Measurements from ENCODE around the gene RERG. TPM values are rescaled to one million over a fixed set of nuclear protein-coding genes. Genes with fewer than 3 reads are reported as not detected.

RERG gene
- total and polyA plus RNA-seq, 2 of the 4 experiments (the other 2 are of a cell fraction): not detected

DNA sequence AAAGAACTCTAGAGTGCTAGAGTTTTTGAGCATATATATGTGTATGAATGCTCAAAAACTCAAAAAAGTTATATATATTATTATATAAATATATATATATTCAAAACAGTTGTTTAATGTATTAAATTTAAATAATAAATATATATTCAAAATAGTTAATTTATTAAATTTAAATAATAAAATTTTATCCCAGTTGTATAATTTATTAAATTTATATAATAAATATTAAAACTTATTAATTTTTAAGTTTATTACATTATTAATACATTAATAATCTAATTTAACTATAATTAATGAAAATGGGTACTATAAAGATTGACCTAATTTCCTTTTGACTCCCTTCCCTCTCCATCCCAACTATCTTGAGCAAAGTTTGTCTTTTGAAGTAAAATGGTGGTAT lies 97.8 kb downstream of the RERG start:
- H3K14ac ChIP-seq (replicated peaks; ENCODE audit: low read depth, low read length): no peak overlapping the region
- no peak overlapping the region for H2BK20ac ChIP-seq (ENCODE audit: low read depth, low read length)
- H3K79me1 ChIP-seq (ENCODE audit: low read depth in 1 of 2, low read length in 2 of 2): no peaks in the 10 kb centered on the region
- in situ Hi-C loops (cut with MboI; ENCODE audit: low sequenced_read_pairs) (no loop called here), dilution Hi-C loops (cut with HindIII; ENCODE audit: low sequenced_read_pairs, unreplicated experiment) (no loop called here), intact Hi-C loops (cut with micrococcal nuclease) (no loop called here)
- H3K4ac ChIP-seq (ENCODE audit: low read depth, low read length): no peak overlapping the region
- H3K4me1 ChIP-seq (ENCODE audit: control insufficient read depth, insufficient read depth, low read length): no peaks in the 10 kb centered on the region
- TF ChIP-seq MXI1 (IDR thresholded peaks at IDR 0.05; ENCODE audit: borderline replicate concordance, low read depth, low read length): no peak
- TF ChIP-seq, protein P1, sequence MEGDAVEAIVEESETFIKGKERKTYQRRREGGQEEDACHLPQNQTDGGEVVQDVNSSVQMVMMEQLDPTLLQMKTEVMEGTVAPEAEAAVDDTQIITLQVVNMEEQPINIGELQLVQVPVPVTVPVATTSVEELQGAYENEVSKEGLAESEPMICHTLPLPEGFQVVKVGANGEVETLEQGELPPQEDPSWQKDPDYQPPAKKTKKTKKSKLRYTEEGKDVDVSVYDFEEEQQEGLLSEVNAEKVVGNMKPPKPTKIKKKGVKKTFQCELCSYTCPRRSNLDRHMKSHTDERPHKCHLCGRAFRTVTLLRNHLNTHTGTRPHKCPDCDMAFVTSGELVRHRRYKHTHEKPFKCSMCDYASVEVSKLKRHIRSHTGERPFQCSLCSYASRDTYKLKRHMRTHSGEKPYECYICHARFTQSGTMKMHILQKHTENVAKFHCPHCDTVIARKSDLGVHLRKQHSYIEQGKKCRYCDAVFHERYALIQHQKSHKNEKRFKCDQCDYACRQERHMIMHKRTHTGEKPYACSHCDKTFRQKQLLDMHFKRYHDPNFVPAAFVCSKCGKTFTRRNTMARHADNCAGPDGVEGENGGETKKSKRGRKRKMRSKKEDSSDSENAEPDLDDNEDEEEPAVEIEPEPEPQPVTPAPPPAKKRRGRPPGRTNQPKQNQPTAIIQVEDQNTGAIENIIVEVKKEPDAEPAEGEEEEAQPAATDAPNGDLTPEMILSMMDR (conservative IDR thresholded peaks at IDR 0.05; ENCODE audit: low read depth, low read length): no peak
- no peak for TF ChIP-seq RAD21 (IDR thresholded peaks at IDR 0.05; ENCODE audit: low read length)
- no peak for TF ChIP-seq NFE2L2 (IDR thresholded peaks at IDR 0.05; ENCODE audit: low read depth, low read length)
- TF ChIP-seq MAZ (IDR thresholded peaks at IDR 0.05; ENCODE audit: borderline replicate concordance, low read depth, low read length): no peak
- no peak for TF ChIP-seq RFX5 (IDR thresholded peaks at IDR 0.05; ENCODE audit: low read depth, low read length)
- no peak for TF ChIP-seq FOS (IDR thresholded peaks at IDR 0.05; ENCODE audit: low read depth, low read length)
- DNase-seq: no peak
- no peak overlapping the region for H3K9ac ChIP-seq (ENCODE audit: low read depth, low read length)
- no peak overlapping the region for H3K4me2 ChIP-seq (ENCODE audit: low read depth, low read length)
- H4K20me1 ChIP-seq (ENCODE audit: insufficient read depth, low read length): no peaks in the 10 kb centered on the region
- H3K9me1 ChIP-seq (ENCODE audit: insufficient read depth, low read length): no peaks in the 10 kb centered on the region
- no peak for ATAC-seq (ENCODE audit: low read depth)
- H2BK120ac ChIP-seq (ENCODE audit: low read depth, low read length): no peak overlapping the region
- no peak overlapping the region for H2BK15ac ChIP-seq (ENCODE audit: low read depth, low read length)
- H3K27me3 ChIP-seq (ENCODE audit: control insufficient read depth, insufficient read depth, low read length): no peaks in the 10 kb centered on the region
- no peak overlapping the region for H3K4me3 ChIP-seq (ENCODE audit: insufficient read depth, low read depth, low read length)
- ChIA-PET POLR2A (ENCODE audit: unreplicated experiment) (no interaction called here), CTCF (no interaction called here)
- no peak overlapping the region for H3K23ac ChIP-seq (ENCODE audit: low read depth, low read length)
- H3K27ac ChIP-seq (ENCODE audit: insufficient read depth, low read length): no peak overlapping the region
- H4K5ac ChIP-seq (ENCODE audit: low read depth, low read length): no peak overlapping the region
- BruUV-seq (replicated peaks): no TSS peak
- H2BK5ac ChIP-seq (ENCODE audit: low read depth, low read length, poor library complexity, severe bottlenecking): no peak overlapping the region
- no peak overlapping the region for H3K18ac ChIP-seq (ENCODE audit: low read depth, low read length)
- no peaks in the 10 kb centered on the region for H3K36me3 ChIP-seq (ENCODE audit: control insufficient read depth, insufficient read depth, low read length)
- H4K8ac ChIP-seq (ENCODE audit: low read depth in 2 of 2, low read length in 2 of 2): no peak overlapping the region
- no peak overlapping the region for H2AK9ac ChIP-seq (replicated peaks; ENCODE audit: low read depth, low read length, poor library complexity)
- H2AFZ ChIP-seq (replicated peaks; ENCODE audit: low read length, poor library complexity): no peak overlapping the region
- H2AK5ac ChIP-seq (ENCODE audit: low read depth, low read length): no peak overlapping the region
- no peaks in the 10 kb centered on the region for H3K9me3 ChIP-seq (ENCODE audit: control insufficient read depth, insufficient read depth, low read length)
- H4K91ac ChIP-seq (ENCODE audit: insufficient read depth, low read depth, low read length): no peak overlapping the region
- H3K56ac ChIP-seq (ENCODE audit: extremely low read depth, insufficient read depth, low read length): no peak overlapping the region

All from IMR-90 (cell line).